ENCODE measurements around the gene TRAPPC10. TPM values are rescaled to one million over a fixed set of nuclear protein-coding genes. Genes with fewer than 3 reads are reported as not detected.
A peak's percentile ranks its signal among the peaks of the same experiment; 100 is the strongest.
"Not testable (repeated sequence)": the region's sequence is repeated elsewhere in the genome, so short reads cannot be mapped to it uniquely, and the experiment has no call there.

The TRAPPC10 gene
- total and polyA plus RNA-seq, 2 donors (not counting 1 experiment from before 2014, with no cell fraction given): 61.7 to 145 TPM

DNA sequence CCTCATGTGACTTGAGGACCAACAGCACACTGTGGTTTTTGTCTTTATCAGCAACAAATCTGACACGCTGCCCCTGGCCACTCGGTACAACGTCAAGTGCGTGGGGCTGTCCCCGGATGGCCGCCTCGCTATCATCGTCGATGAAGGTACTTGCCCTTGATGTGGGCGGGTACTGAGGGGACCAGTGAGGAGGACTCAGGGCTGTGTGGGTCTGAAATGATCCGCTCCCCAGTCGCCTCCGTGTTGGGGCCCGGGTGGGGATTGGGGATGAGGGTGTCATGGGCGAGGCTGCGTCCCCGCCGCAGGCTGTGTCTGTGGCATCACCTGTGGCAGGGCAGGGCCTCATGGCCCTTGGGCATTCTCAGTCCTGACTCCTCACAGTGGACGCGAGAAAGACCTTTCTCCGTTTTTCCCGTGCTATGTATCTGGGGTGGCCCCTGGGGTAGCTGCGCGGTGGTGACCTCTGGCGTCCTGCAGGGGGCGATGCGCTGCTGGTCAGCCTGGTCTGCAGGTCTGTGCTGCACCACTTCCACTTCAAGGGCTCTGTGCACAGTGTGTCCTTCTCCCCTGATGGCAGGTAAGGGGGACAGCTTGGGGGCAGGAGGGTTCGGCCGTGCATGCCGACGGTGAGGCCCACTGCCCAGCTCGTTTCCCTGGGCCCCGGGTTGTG, 101.7 kb downstream of the TRAPPC10 start:
- DNase-seq: not testable (repeated sequence)

DNA sequence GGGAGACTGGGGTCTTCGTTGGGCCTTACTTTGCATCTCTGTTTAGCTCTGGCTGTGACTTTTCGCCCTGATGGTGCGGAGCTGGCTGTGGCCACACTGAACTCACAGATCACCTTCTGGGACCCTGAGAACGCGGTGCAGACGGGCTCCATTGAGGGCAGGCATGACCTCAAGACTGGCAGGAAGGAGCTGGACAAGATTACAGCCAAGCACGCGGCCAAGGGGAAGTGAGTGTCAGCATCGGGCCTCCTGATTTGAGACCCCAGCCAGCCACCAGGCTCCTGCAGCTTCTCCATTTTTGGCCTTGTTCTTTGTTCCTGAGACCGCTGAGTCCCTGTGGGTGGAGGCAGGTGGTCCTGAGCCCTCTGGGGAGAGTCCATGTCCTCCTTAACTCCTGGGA, 110.0 kb downstream of the TRAPPC10 start:
- H3K9ac ChIP-seq (ENCODE audit: low read length); H3K36me3 ChIP-seq (replicated peaks in 1 of 2; ENCODE audit: control extremely low read depth in 1 of 2, control insufficient read depth in 1 of 2, extremely low read depth in 1 of 2, insufficient read depth in 2 of 2, low read length in 1 of 2); H2AFZ ChIP-seq (ENCODE audit: insufficient read depth, low read depth, low read length, poor library complexity, severe bottlenecking); H3K27ac Mint-ChIP-seq; ATAC-seq (ENCODE audit: low read depth); CTCF ChIA-PET; H3K27me3 ChIP-seq (replicated peaks in 1 of 4; ENCODE audit: control extremely low read depth in 1 of 4, control insufficient read depth in 3 of 4, insufficient read depth in 4 of 4, low read length in 3 of 4); H3K4me3 Mint-ChIP-seq; H3K27ac ChIP-seq (ENCODE audit: low read length in 2 of 2); H3K4me2 ChIP-seq (replicated peaks; ENCODE audit: low read depth, low read length, poor library complexity, severe bottlenecking); H3K27me3 Mint-ChIP-seq; H3K9me3 Mint-ChIP-seq (ENCODE audit: insufficient read depth); H3K4me1 ChIP-seq (ENCODE audit: control insufficient read depth in 2 of 2, insufficient read depth in 2 of 2, low read length in 2 of 2); H3K4me1 Mint-ChIP-seq; intact Hi-C loops (cut with micrococcal nuclease); DNase-seq; H3K9me3 ChIP-seq (ENCODE audit: control extremely low read depth in 1 of 3, control insufficient read depth in 2 of 3, insufficient read depth in 1 of 3, low read length in 2 of 3); H4K20me1 ChIP-seq (ENCODE audit: control insufficient read depth, insufficient read depth, low read length, poor library complexity, severe bottlenecking); H3K79me2 ChIP-seq (ENCODE audit: control insufficient read depth, insufficient read depth, low read length); POLR2A ChIA-PET; H3K4me3 ChIP-seq (ENCODE audit: control extremely low read depth in 1 of 5, extremely low read depth in 1 of 5, insufficient read depth in 1 of 5, low read depth in 2 of 5, low read length in 4 of 5): not testable (repeated sequence)
- no CpG with 5 or more reads among the region's 10 CpGs for WGBS (ENCODE audit: insufficient coverage)

More for the DNA sequence above, 101.7 kb downstream of the TRAPPC10 start:
- CTCF ChIA-PET; H3K4me3 ChIP-seq (ENCODE audit: control extremely low read depth in 1 of 5, extremely low read depth in 1 of 5, insufficient read depth in 1 of 5, low read depth in 2 of 5, low read length in 4 of 5); H2AFZ ChIP-seq (ENCODE audit: insufficient read depth, low read depth, low read length, poor library complexity, severe bottlenecking); H3K9me3 ChIP-seq (ENCODE audit: control extremely low read depth in 1 of 3, control insufficient read depth in 2 of 3, insufficient read depth in 1 of 3, low read length in 2 of 3); H3K27ac ChIP-seq (ENCODE audit: low read length in 2 of 2); H3K27ac Mint-ChIP-seq; H3K27me3 ChIP-seq (replicated peaks in 1 of 4; ENCODE audit: control extremely low read depth in 1 of 4, control insufficient read depth in 3 of 4, insufficient read depth in 4 of 4, low read length in 3 of 4); H3K79me2 ChIP-seq (ENCODE audit: control insufficient read depth, insufficient read depth, low read length); H3K9ac ChIP-seq (ENCODE audit: low read length); H4K20me1 ChIP-seq (ENCODE audit: control insufficient read depth, insufficient read depth, low read length, poor library complexity, severe bottlenecking); H3K36me3 ChIP-seq (replicated peaks in 1 of 2; ENCODE audit: control extremely low read depth in 1 of 2, control insufficient read depth in 1 of 2, extremely low read depth in 1 of 2, insufficient read depth in 2 of 2, low read length in 1 of 2); H3K4me1 Mint-ChIP-seq; POLR2A ChIA-PET; H3K27me3 Mint-ChIP-seq; H3K4me2 ChIP-seq (replicated peaks; ENCODE audit: low read depth, low read length, poor library complexity, severe bottlenecking); intact Hi-C loops (cut with micrococcal nuclease); H3K9me3 Mint-ChIP-seq (ENCODE audit: insufficient read depth); H3K4me3 Mint-ChIP-seq; H3K4me1 ChIP-seq (ENCODE audit: control insufficient read depth in 2 of 2, insufficient read depth in 2 of 2, low read length in 2 of 2): not testable (repeated sequence)
- ATAC-seq (ENCODE audit: low read depth): peak; percentile 41
- WGBS (ENCODE audit: insufficient coverage): no CpG with 5 or more reads among the region's 33 CpGs

DNA sequence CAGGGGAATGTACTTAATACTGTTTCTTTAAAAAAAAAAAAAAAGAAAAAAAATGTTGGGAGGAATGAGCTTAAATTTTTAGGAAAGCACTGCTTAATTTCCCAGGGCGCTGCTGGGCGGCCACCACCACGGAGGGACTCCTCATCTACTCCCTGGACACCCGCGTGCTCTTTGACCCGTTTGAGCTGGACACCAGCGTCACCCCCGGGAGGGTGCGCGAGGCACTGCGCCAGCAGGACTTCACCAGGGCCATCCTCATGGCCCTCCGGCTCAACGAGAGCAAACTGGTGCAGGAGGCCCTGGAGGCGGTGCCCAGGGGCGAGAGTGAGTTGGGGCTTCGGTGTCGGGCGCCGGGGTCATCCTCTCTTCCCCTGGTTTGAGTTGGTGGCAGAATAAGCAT, 115.7 kb downstream of the TRAPPC10 start:
- H3K36me3 ChIP-seq (replicated peaks in 1 of 2; ENCODE audit: control extremely low read depth in 1 of 2, control insufficient read depth in 1 of 2, extremely low read depth in 1 of 2, insufficient read depth in 2 of 2, low read length in 1 of 2); CTCF ChIA-PET; H3K4me1 ChIP-seq (ENCODE audit: control insufficient read depth in 2 of 2, insufficient read depth in 2 of 2, low read length in 2 of 2); H2AFZ ChIP-seq (ENCODE audit: insufficient read depth, low read depth, low read length, poor library complexity, severe bottlenecking); H3K9ac ChIP-seq (ENCODE audit: low read length); POLR2A ChIA-PET; intact Hi-C loops (cut with micrococcal nuclease); H3K4me3 Mint-ChIP-seq; H3K9me3 ChIP-seq (ENCODE audit: control extremely low read depth in 1 of 3, control insufficient read depth in 2 of 3, insufficient read depth in 1 of 3, low read length in 2 of 3); ATAC-seq (ENCODE audit: low read depth); H3K4me2 ChIP-seq (replicated peaks; ENCODE audit: low read depth, low read length, poor library complexity, severe bottlenecking); H3K27ac Mint-ChIP-seq; DNase-seq; H3K4me1 Mint-ChIP-seq; H3K27me3 Mint-ChIP-seq; H3K27me3 ChIP-seq (replicated peaks in 1 of 4; ENCODE audit: control extremely low read depth in 1 of 4, control insufficient read depth in 3 of 4, insufficient read depth in 4 of 4, low read length in 3 of 4); H3K79me2 ChIP-seq (ENCODE audit: control insufficient read depth, insufficient read depth, low read length); H3K9me3 Mint-ChIP-seq (ENCODE audit: insufficient read depth); H4K20me1 ChIP-seq (ENCODE audit: control insufficient read depth, insufficient read depth, low read length, poor library complexity, severe bottlenecking); H3K4me3 ChIP-seq (ENCODE audit: control extremely low read depth in 1 of 5, extremely low read depth in 1 of 5, insufficient read depth in 1 of 5, low read depth in 2 of 5, low read length in 4 of 5); H3K27ac ChIP-seq (ENCODE audit: low read length in 2 of 2): not testable (repeated sequence)
- WGBS (ENCODE audit: insufficient coverage): no CpG with 5 or more reads among the region's 19 CpGs

DNA sequence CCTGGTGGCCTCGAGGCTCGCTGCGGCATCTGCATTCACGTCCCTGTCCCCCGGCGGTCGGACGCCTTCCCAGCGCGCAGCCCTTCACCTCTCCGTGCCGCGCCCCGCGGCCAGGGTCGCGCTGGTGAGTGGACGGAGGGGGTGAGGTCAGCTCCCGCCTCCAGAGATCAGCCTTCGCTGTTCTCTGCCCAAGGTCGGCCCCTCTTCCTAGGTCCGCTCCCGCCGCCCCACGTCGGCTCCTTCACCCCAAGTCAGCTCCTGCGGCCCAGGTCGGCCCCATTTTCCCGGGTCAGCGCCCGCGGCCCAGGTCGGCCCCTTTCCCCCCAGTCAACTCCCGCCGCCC, 121.6 kb downstream of the TRAPPC10 start:
- H3K4me1 ChIP-seq (ENCODE audit: control insufficient read depth in 2 of 2, insufficient read depth in 2 of 2, low read length in 2 of 2); H3K9me3 Mint-ChIP-seq (ENCODE audit: insufficient read depth); H3K27ac Mint-ChIP-seq; intact Hi-C loops (cut with micrococcal nuclease); DNase-seq; H3K27ac ChIP-seq (ENCODE audit: low read length in 2 of 2); H3K27me3 ChIP-seq (replicated peaks in 1 of 4; ENCODE audit: control extremely low read depth in 1 of 4, control insufficient read depth in 3 of 4, insufficient read depth in 4 of 4, low read length in 3 of 4); CTCF ChIA-PET; H3K36me3 ChIP-seq (replicated peaks in 1 of 2; ENCODE audit: control extremely low read depth in 1 of 2, control insufficient read depth in 1 of 2, extremely low read depth in 1 of 2, insufficient read depth in 2 of 2, low read length in 1 of 2); H3K79me2 ChIP-seq (ENCODE audit: control insufficient read depth, insufficient read depth, low read length); H3K9ac ChIP-seq (ENCODE audit: low read length); H3K4me1 Mint-ChIP-seq; H3K27me3 Mint-ChIP-seq; ATAC-seq (ENCODE audit: low read depth); H3K4me3 ChIP-seq (ENCODE audit: control extremely low read depth in 1 of 5, extremely low read depth in 1 of 5, insufficient read depth in 1 of 5, low read depth in 2 of 5, low read length in 4 of 5); H4K20me1 ChIP-seq (ENCODE audit: control insufficient read depth, insufficient read depth, low read length, poor library complexity, severe bottlenecking); H3K4me2 ChIP-seq (replicated peaks; ENCODE audit: low read depth, low read length, poor library complexity, severe bottlenecking); POLR2A ChIA-PET; H3K9me3 ChIP-seq (ENCODE audit: control extremely low read depth in 1 of 3, control insufficient read depth in 2 of 3, insufficient read depth in 1 of 3, low read length in 2 of 3); H3K4me3 Mint-ChIP-seq; H2AFZ ChIP-seq (ENCODE audit: insufficient read depth, low read depth, low read length, poor library complexity, severe bottlenecking): not testable (repeated sequence)
- no CpG with 5 or more reads among the region's 35 CpGs for WGBS (ENCODE audit: insufficient coverage)
